Suprapubic skin (tissue), 4 donors: ENCODE data around the gene XRCC6. TPM values are rescaled to one million over a fixed set of nuclear protein-coding genes. Genes with fewer than 3 reads are reported as not detected.

Source experiments
- DNase-seq, 2 donors: peaks; one replicate each; pipeline ENCODE4 v3.0.0-alpha.2; 2019; ENCODE audit warnings: low spot score in 2 of 2
- H3K27ac ChIP-seq: fragments of 200-600 bp; sonication (generic); one replicate; pipeline ENCODE4 v1.5.1; 2019
- H3K27me3 ChIP-seq: fragments of 200-600 bp; sonication (generic); one replicate; pipeline ENCODE4 v1.5.1; 2019
- H3K36me3 ChIP-seq: fragments of 200-600 bp; sonication (generic); one replicate; pipeline ENCODE4 v1.5.1; 2019
- H3K4me1 ChIP-seq: fragments of 200-600 bp; sonication (generic); one replicate; pipeline ENCODE4 v1.5.1; 2019
- H3K4me3 ChIP-seq: fragments of 200-600 bp; sonication (generic); one replicate; pipeline ENCODE4 v1.5.1; 2019; ENCODE audit warnings: mild to moderate bottlenecking
- H3K9me3 ChIP-seq: fragments of 200-600 bp; sonication (generic); one replicate; pipeline ENCODE4 v1.5.1; 2019
- EP300 ChIP-seq: sonication (generic); formaldehyde crosslinking; IDR thresholded peaks from one replicate; pipeline ENCODE4 v1.6.1; 2017; ENCODE audit warnings: antibody characterized with exemption
- POLR2A ChIP-seq, 2 donors: fragments of 450-650 bp; IDR thresholded peaks; one replicate each; pipeline ENCODE4 v1.6.1; 2017; ENCODE audit warnings: antibody characterized with exemption in 2 of 2, mild to moderate bottlenecking in 2 of 2, moderate library complexity in 2 of 2
- POLR2AphosphoS5 ChIP-seq, 3 donors: sonication (generic); formaldehyde crosslinking; IDR thresholded peaks; one replicate each; pipeline ENCODE4 v1.6.1; 2017; ENCODE audit warnings: antibody characterized with exemption in 3 of 3
- WGBS: methylation state at CpG from one replicate; pipeline ENCODE4 v1.1.5; 2018; 5-methylcytosine and 5-hydroxymethylcytosine counted together
- total RNA-seq, 4 donors: library from RNA; depleted of rRNA; stranded (reverse); fragments of >200 nt; gene quantifications; one replicate each; pipeline ENCODE4 v1.1.0, GENCODE V29; 2016
- TF ChIP-seq, protein P1 (sequence below), 2 donors: fragments of 200-600 bp in 1 of 2; fragments of 450-650 bp in 1 of 2; sonication (generic) in 1 of 2; IDR thresholded peaks; one replicate each; pipeline ENCODE4 v1.5.1; 2016 to 2019; ENCODE audit warnings: antibody characterized with exemption in 2 of 2, mild to moderate bottlenecking in 1 of 2, moderate library complexity in 1 of 2

The XRCC6 gene
- total RNA-seq, 4 donors from 2014 or later = 131 to 194 (median 182) TPM

DNA sequence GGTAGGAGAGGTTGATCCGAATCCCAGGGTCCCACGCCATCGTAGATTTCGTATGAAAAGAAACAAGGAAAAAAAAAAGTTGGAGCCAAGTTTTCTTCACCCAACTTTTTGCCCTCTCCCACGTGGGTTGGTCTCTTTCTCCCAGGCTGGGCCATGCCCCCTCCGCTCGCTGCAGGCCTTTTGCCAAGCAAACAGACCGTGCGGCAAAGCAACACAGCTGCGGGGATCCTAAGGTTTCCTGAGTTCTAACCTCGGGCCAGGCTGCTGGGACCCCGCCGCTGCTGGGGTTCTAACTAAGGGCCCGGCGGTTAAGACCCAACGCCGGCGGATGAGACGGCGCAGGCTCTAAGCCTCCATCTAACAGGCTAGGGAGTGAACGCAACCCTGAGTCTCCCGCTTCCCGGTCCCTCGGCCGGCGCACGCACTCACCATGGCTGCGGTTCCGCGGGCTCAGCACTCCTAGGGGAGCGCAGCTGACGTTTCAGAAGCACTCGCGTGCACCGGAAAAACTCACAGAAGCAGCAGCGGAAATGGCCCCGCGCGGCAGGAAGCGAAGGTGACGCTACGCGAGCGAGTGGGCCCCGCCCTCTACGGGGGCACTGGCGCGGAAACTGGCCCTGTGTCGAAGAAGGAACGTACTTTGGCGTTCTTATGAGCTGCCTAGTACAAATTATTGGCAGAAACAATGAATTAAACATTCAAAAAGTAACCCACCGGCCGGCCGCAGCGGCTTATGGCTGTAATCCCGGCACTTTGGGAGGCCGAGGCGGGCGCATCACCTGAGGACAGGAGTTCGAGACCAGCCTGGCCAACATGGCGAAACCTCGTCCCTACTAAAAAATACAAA, 67.5 kb downstream of the XRCC6 start, which contains the start of gene SNU13:
SNU13 (minus strand) TSS at position 503 of the 847 bp plus-strand sequence; CDS start at position 432, 71 bp downstream.
- Histone ChIP-seq H3K36me3 (peaks cover 4% of the 10 kb centered on the region), H3K27me3 (no peaks in the 10 kb centered on the region), H3K27ac (peak within 1 kb of the TSS; percentile 95), H3K4me3 (peak within 1 kb of the TSS; percentile 66), H3K9me3 (no peaks in the 10 kb centered on the region), H3K4me1 (peaks cover 21% of the 10 kb centered on the region)
- DNase-seq = peak; percentile 96
- WGBS = 1% methylated on average over 60 of the region's 62 CpGs
- TF ChIP-seq POLR2AphosphoS5 (IDR thresholded peaks at IDR 0.05) (peak; percentile 82 to 92 (median 82)), EP300 (no peak), POLR2A (IDR thresholded peaks at IDR 0.05) (peak in 1 of 2 donors; percentile 75)
- TF ChIP-seq, protein P1, sequence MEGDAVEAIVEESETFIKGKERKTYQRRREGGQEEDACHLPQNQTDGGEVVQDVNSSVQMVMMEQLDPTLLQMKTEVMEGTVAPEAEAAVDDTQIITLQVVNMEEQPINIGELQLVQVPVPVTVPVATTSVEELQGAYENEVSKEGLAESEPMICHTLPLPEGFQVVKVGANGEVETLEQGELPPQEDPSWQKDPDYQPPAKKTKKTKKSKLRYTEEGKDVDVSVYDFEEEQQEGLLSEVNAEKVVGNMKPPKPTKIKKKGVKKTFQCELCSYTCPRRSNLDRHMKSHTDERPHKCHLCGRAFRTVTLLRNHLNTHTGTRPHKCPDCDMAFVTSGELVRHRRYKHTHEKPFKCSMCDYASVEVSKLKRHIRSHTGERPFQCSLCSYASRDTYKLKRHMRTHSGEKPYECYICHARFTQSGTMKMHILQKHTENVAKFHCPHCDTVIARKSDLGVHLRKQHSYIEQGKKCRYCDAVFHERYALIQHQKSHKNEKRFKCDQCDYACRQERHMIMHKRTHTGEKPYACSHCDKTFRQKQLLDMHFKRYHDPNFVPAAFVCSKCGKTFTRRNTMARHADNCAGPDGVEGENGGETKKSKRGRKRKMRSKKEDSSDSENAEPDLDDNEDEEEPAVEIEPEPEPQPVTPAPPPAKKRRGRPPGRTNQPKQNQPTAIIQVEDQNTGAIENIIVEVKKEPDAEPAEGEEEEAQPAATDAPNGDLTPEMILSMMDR (IDR thresholded peaks at IDR 0.05) = no peak

DNA sequence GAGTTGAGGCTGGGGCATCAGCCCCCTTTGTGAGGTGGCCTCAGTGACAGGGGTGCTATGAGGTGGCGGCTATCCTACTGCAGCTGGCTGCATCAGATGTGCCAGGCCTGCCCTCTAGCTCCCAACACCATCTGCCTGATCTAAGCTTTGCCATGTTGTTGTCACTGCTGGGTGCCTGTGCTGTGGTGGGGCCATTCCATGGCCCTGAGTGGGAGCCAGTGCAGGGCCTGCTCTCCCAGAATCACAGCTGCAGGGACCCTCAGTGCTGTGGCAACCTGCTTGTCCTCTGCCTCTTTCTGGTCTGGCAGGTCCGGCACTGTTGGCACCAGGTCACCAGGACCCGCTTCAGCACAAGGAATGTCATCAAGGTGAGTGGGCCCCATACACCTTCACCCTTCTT, 69.4 kb downstream of the XRCC6 start:
- TF ChIP-seq, protein P1 (IDR thresholded peaks at IDR 0.05) = no peak
- TF ChIP-seq EP300 = no peak
- H3K27me3 ChIP-seq = no peaks in the 10 kb centered on the region
- peaks cover 11% of the 10 kb centered on the region for H3K36me3 ChIP-seq
- H3K4me1 ChIP-seq = peaks cover 21% of the 10 kb centered on the region
- no peak for DNase-seq
- H3K4me3 ChIP-seq = no peak overlapping the region
- H3K27ac ChIP-seq = no peak overlapping the region
- WGBS = 75% methylated on average over 3 of the region's 3 CpGs
- no peaks in the 10 kb centered on the region for H3K9me3 ChIP-seq

DNA sequence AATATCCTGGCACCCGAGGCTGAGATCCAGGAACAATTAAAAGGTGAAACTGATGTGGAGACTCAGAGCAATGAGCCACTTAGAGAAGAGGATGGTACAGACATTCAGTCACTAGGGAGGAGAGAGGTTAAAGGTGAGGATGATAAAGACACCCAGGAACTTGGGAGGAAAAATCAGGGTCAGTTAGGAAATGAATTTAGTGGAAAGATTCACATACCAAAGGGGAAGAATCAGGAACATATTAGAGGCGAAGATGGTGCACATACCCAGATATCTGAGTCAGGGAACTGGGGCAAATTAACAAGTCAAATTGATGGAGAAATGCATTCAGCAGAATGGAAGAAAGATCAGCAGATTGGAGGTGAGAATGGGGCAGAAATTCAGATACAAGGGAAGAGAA, 74.1 kb downstream of the XRCC6 start:
- Histone ChIP-seq H3K27ac (no peak overlapping the region), H3K36me3 (peaks cover 11% of the 10 kb centered on the region), H3K4me1 (peaks cover 15% of the 10 kb centered on the region), H3K4me3 (no peak overlapping the region), H3K9me3 (no peaks in the 10 kb centered on the region), H3K27me3 (no peaks in the 10 kb centered on the region)
- 82% methylated on average over 2 of the region's 2 CpGs for WGBS
- no peak for DNase-seq
- TF ChIP-seq EP300 (no peak), POLR2A (IDR thresholded peaks at IDR 0.05) (no peak), POLR2AphosphoS5 (IDR thresholded peaks at IDR 0.05) (no peak)
- TF ChIP-seq, protein P1 (IDR thresholded peaks at IDR 0.05) = no peak

DNA sequence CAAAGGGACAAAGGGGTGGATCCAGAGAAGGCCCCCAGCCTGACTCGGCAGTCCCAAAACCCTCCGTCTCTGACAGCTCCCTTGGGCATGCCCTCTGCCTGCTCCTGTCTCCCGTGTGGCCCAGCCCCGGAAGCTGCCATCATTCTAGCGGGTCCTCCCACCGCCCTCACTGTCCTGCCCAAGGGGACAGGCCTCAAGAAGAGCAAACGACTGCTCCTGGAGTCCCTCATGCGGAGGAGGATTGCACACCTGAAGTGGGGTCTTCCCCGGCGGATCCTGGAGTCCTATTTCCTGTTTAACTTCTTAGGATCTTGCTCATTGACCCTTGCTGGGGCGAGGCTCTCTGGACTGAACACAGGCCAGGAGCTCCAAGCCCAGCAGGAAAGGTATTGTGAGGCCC, 75.6 kb downstream of the XRCC6 start:
- peaks cover 15% of the 10 kb centered on the region for H3K4me1 ChIP-seq
- TF ChIP-seq, protein P1 (IDR thresholded peaks at IDR 0.05) = no peak
- no peak for TF ChIP-seq POLR2AphosphoS5 (IDR thresholded peaks at IDR 0.05)
- TF ChIP-seq POLR2A (IDR thresholded peaks at IDR 0.05) = no peak
- TF ChIP-seq EP300 = no peak
- H3K9me3 ChIP-seq = no peaks in the 10 kb centered on the region
- H3K4me3 ChIP-seq = no peak overlapping the region
- no peak for DNase-seq
- peaks cover 11% of the 10 kb centered on the region for H3K36me3 ChIP-seq
- 52% methylated on average over 11 of the region's 11 CpGs for WGBS
- no peaks in the 10 kb centered on the region for H3K27me3 ChIP-seq
- no peak overlapping the region for H3K27ac ChIP-seq

DNA sequence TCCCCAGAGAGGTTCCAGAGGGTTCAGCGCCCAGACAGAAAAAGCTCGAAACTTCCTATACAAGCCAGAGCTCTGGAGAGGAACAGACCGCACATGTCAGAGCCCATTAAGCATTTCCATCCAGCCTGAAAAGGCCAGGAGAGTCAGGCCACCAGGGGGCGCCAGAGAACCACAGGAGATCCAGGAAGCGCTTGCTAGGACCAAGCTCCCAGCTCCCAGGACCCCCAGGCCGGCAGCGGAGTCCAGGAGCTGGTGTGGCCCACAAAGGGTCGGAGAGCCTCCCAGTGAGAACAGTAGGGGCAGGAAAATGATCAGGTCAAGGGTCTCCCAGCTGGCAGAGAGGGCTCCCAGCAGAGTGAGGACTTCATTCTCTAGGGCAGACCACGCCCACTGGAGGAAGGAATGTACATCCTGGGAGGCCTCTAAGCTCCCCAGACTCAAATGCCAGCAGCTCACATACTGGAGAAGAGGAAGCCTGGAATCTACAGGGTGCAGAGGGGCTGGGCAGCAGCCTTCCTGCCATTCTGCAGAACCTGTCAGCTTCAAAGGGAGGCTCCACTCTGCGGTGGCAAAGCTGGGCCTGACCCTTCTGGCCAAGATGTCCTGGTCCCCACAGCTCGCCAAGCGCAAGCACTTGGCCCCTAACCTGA, 76.2 kb downstream of the XRCC6 start:
- Histone ChIP-seq H3K36me3 (peaks cover 11% of the 10 kb centered on the region), H3K27me3 (no peaks in the 10 kb centered on the region), H3K4me1 (peaks cover 15% of the 10 kb centered on the region), H3K4me3 (peak overlapping the region; percentile 27), H3K9me3 (no peaks in the 10 kb centered on the region), H3K27ac (no peak overlapping the region)
- TF ChIP-seq, protein P1 (IDR thresholded peaks at IDR 0.05) = peak; percentile 95 to 97
- no peak for TF ChIP-seq POLR2A (IDR thresholded peaks at IDR 0.05)
- DNase-seq = peak; percentile 95 to 96
- WGBS = 22% methylated on average over 12 of the region's 12 CpGs
